HG02623 (cell line): ENCODE data around the gene HIVEP3.

Source experiments
- ATAC-seq: cut with Tn5 transposase; IDR thresholded peaks from one replicate; pipeline ENCODE4 v1.9.1; 2021; ENCODE audit warnings: moderate library complexity; ENCODE audit not compliant: unreplicated experiment

Gene HIVEP3

GRCh38 chr1:41716188-41717130, 202.3 kb downstream of the HIVEP3 start:
- no peak for ATAC-seq

- ATAC-seq, result no peak
Observed at GRCh38 chr1:41715441-41716095, 203.2 kb downstream of the HIVEP3 start.

- no peak for ATAC-seq
Observed at GRCh38 chr1:41714638-41715389, 203.9 kb downstream of the HIVEP3 start.

DNA sequence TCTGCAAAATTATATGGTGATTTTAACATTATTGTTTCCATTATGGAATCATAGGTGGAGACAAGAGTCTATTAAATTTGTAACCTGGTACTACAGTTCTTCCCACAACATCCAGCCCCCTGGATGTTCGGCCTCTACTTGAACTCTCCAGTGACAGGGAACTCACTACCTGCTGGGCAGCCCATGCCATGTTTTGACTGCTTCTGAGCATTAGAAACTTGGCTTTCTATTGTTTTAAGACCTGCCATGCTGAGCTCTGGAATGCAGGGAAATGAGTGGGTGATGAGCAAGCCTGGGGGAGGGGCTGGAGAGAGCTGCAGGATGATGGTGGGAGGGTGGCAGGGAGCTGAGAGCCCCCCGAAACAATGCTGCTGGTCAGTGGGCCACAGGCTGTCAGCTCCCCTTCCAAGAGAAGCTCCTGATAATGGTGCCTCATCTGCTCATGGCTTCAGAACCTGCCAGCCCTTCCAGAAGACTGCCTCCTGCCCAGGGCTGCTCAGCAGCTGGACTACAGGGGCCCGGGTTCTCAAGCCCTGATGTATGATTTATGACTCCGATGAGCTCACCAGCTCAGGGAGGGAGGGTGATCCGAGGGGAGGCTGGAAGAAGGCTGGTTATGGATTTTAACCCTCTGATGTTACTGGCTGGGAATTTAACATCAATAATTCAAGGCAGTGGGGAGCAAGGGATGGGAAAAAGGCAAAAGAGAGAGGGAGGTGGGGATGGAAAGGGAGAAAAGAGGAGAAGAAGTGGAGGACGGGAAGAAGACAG, 205.0 kb downstream of the HIVEP3 start:
- ATAC-seq, result no peak

GRCh38 chr1:41713141-41713540, 205.6 kb downstream of the HIVEP3 start:
- ATAC-seq, result no peak

- ATAC-seq, result no peak
Observed at GRCh38 chr1:41712695-41713094, 206.0 kb downstream of the HIVEP3 start.

GRCh38 chr1:41712081-41712480, 206.6 kb downstream of the HIVEP3 start:
- no peak for ATAC-seq

GRCh38 chr1:41711581-41711980, 207.1 kb downstream of the HIVEP3 start:
- ATAC-seq, result no peak

DNA sequence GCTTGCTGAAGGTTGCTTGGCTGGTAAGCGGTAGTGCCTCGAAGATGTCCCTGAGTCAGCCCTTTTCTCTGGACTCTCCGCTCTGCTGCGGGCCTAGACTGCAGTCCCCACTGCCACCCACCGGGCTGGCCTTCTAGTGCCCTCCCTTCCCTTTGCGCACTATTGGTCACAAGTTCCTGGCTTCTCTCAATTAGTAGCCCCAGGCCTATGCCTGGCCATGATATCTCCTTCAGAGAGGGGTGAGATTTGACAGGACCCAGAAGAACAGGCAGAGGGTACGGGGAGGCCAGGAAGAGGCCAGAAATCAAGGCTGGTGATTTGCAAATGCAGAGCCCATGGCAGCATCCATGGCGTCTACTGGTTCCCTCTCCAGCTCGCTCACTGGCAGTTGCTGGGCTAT, 207.7 kb downstream of the HIVEP3 start:
- no peak for ATAC-seq

DNA sequence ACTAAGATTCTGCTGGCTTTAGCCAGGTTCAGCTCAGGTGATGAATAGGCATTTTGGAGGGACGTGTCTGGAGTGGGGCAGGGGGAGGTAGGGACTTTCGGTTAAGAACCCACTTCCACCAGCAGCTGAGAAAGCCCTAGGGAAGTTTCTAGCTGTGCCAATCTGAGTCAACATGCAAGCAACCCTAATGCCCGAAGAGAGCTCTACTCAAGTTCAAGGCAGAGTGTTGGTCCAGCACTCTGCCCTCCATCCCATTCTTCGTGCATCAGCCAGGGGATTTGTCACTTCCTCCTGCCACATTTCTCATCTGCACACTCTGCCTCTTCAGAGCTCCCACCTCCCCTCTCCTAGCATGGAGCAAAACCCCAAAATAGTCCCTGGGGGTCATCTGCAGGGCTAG, 208.8 kb downstream of the HIVEP3 start:
- ATAC-seq, result no peak

- ATAC-seq, result no peak
Observed at GRCh38 chr1:41709331-41709730, 209.4 kb downstream of the HIVEP3 start.

DNA sequence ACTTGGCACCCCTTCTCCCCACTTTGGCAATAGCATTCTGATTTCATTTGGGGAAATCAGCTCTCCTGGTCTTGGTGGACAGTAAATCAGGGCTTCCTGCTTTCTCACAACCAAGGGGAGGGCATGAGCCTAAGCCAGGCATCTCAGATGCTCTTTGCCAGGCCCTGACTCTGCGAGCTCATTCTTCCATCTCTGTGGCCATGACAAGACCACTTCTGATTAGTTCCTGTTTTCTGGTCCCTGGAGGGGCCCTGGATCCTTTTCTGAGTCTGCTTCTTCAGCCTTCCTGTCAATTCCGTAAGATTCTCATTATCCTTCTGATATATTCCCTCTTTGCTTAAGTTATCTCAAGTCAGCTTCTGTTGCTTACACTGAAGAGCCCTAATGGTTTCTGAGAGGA, 210.4 kb downstream of the HIVEP3 start:
- ATAC-seq, result no peak

DNA sequence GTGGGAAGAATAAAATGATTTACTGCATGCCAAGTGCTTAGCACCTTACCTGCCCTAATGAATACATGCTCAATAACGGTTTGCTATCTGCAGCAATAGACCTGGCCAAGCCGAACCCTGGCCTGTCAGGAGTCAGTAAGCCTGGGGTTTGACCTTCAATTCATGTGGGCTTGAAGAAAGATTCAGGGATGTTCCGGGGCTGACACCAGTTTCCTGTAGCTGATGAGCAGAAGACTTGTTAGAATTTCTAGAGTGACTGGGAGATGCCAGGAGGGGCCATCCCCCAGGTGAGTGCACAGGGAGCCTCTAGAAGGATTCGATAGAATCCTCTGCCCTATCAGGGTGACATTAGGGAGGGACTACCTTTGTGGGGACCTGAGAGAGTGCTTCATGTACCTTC, 210.9 kb downstream of the HIVEP3 start:
- no peak for ATAC-seq

DNA sequence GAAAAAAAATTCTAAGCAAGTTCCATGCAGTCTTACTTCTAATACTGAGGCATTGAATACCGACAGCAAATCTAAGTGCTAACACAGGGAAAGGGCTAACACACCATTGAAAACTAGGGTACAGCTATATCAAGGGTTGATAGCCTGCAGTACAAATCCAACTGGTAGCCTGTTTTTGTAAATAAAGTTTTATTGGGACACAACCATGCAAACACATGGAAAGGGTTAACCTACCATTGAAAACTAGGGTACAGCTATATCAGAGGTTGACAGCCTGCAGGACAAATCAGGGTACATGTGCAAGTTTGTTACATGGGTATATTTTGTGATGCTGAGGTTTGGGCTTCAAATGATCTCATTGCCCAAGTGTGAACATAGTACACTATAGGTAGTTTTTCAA, 212.9 kb downstream of the HIVEP3 start:
- ATAC-seq, result no peak

DNA sequence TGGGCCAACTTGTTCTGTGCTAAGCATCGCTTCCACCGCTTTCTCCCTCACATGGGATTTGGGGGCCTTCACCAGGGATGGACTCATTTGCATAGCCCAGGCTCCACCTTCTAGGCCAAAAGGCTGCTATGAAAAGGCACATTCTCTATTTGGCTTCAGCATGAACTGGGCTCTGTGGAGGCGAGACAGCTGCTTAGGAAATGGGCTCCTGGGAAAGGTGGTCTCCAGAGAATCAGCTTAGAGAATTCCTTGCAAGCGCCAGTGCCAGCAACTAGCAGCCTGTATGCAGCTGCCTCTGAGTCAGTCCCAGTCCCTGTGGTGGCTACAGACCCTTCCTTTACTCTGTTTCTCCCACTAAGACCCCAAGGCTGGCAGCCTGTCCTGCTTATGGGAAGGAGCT, 214.5 kb downstream of the HIVEP3 start:
- ATAC-seq, result no peak

GRCh38 chr1:41702771-41703170, 216.0 kb downstream of the HIVEP3 start:
- no peak for ATAC-seq

DNA sequence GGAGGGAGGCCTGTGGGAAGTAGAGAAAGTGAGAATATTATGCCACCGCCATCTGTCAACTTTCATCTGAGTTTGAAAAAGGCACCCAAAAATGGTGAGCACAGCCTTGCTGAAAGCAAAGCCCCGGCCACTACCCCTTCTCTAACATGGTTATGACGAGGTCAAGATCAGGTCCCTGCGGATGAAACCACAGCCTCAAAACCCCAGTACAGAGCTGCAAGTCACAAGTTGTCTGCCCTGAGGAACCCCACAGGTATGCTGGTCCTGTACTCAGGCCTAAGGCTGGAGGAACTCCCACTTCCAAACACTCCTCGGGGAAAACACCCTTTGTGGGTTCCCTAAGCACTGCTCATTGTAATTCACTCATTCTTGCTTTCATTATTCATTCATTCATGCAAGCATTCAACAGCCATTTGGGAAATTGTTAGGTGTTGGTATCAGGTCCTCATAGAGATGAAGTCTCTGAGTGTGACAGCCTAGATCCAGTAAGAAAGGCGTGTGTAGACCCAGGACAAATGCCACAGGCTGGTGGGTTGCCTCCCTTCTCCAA, 217.7 kb downstream of the HIVEP3 start:
- ATAC-seq, result no peak

DNA sequence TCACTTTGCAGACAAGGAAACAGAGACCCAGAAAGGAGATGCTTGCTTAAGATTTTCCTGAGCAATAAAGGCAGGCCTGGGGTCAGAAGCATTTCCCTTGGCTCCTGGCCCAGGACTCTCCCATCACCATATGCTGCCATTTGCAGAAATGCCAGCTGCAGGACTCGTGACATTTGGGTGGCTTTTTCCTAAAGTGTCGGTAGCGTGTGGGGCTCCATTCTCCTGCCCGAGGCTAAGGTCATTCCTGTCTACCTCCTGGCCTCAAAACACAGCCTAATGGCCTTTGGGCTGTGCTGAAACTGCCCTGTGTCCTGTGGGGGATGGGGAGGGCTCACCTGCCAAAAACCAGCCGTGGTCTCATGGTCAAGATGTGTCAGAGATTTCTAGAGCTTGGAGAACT, 218.1 kb downstream of the HIVEP3 start:
- no peak for ATAC-seq

DNA sequence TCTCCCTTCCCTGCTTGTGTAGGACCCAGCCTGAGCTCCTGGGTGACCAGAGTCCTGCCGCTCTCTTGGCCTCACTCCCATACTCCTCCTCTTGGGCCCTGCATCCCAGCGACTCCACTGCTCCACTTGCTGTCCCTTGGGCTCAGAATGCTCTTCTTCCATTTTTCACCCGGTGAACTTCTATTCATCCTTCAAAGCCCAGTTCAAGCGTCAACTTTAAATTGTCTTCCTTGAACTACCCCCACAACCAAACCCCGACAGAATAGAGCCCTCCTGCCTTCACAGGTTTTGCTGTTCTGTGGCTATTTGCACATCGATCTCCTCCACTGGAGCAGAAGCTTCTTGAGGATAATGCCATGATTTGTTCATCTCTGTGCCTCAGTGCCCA, 218.9 kb downstream of the HIVEP3 start:
- ATAC-seq, result no peak
